SKM-1 treated with dmso at 0.1 percent for 144 hours (cell line): ENCODE data around the gene RAB3A.

Experiments used
- DNase-seq: peaks from one replicate; lab custom pipeline; 2025; ENCODE audit not compliant: unreplicated experiment; lab: John Stamatoyannopoulos, UW

RAB3A gene, protein sequence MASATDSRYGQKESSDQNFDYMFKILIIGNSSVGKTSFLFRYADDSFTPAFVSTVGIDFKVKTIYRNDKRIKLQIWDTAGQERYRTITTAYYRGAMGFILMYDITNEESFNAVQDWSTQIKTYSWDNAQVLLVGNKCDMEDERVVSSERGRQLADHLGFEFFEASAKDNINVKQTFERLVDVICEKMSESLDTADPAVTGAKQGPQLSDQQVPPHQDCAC

DNA sequence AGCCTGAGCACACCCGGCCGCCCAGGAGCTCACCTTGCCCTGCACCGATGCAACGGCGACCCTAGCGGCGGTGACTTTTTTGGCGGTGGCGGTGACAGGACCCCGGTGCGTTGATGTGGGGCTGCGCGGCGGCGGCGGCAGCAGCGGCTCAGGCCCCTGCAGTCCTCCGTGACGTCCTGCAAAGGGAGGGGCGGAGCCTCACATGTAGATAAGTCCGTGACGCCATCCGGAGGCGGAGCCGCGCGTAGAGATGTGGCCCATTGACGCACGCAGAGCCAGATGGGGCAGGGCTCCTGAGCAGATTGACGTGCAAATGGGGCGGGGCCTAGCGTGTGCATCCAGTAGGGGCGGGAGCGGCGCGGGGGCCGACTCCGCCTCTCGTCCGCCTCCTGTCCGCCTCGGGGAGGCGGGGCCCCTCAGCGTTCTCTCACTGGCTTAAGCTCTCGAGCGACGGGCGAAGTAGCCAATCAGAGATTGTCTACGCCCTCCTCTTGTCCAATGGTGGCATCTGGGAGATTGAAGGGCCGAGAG is at the start of gene RAB3A:
Gene RAB3A (minus strand): TSS at position 180 of the 531 bp plus-strand sequence. CDS start 1,302 bp downstream, outside the sequence.
- peak; percentile 99 for DNase-seq

DNA sequence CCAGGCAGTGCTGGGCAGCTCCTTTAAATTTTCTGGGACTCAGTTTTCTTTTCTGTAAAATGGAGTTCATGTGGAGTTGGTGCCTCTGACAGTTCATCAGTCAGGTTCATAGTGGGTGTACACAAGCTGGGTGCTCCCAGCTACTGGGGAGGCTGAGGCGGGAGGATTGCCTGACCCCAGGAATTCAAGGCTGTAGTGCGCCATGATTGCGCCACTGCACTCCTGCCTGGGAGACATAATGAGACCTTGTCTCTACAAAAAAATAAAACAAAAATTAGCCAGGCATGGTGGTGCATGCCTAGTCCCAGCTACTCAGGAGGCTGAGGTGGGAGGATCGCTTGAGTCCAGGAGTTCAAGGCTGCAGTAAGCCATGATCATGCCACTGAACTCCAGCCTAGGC is 49.3 kb upstream of the RAB3A start:
- DNase-seq = no peak

DNA sequence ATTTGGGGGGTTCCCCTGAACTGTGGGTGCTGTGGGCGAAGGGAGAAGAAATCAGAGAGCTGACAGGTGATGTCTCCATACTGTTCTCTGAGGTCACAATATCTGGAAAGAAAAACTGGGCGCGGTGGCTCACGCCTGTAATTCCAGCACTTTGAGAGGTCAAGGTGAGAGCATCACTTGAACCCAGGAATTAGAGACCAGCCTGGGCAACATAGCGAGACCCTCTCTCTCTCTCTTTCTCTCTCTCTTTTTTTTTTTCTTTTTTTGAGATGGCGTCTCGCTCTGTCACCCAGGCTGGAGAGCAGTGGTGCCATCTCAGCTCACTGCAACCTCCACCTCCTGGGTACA is 48.5 kb upstream of the RAB3A start:
- no peak for DNase-seq

DNA sequence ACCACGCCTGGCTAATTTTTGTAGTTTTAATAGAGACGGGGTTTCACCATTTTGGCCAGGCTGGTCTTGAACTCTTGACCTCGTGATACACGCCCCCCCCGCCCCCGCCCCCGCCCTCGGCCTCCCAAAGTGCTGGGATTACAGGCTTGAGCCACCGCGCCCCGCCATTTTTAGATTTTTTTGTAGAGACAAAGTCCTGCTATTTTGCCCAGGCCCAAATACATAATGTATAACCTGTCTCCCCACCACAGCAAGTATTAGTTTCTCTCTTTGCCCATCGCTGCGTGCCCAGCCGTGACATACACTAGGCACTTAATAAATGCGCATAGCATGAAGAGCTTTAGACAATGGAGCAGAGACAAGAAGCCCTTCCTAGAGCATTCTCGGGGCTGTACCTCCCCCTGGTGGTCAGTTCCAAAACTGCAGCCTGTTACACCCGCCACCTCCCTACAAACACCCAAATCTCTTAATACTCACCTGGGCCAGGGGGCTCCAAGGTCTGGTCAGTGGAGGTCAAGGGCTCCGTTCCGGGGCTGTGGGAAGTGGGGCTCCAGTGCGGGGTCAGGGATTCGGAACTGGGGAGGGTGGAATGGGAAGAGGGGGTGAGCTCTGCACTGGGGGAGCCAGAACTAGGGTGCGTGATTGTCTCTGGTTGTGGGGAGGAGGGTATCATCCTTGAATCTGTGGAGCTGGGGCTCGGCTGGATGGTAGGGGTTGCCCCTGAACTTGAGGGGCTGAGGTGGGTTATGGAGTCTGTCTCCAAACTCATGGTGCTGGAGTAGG is 47.9 kb upstream of the RAB3A start:
- peak; percentile 65 for DNase-seq

DNA sequence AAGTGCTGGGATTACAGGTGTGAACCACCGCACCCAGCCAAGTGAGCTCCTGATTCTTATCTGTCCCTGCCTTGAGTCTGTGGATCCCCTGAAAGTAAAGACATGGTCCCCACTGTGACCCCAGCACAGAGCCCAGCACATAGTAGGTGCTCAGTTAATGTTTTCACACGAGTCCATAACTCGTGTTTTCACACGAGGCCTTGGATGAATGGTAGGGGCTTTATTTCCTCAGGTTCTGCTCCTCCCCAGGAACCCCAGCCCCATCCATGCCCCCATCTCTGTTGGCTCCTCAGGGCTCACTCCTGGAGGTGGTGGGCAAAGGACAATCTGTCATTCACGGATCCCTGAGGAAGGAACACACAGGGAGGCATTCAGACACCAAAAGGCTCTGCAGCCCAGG is 46.0 kb upstream of the RAB3A start:
- DNase-seq = no peak

DNA sequence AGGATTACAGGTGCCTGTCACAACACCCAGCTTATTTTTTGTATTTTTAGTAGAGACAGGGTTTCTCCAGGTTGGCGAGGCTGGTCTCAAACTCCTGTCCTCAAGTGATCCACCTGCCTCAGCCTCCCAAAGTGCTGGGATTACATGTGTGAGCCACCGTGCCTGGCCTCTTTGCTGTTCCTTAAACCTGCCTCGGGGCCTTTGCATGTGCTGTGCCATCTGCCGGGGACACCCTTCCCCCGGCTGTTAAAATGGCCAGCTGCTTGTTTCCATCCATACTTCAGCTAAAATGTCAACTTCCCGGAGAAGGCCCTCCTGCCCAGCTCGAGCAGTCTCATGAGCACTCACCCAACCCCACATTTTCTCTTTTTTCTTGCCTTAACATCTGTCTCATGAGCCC is 41.5 kb upstream of the RAB3A start:
- DNase-seq = no peak

DNA sequence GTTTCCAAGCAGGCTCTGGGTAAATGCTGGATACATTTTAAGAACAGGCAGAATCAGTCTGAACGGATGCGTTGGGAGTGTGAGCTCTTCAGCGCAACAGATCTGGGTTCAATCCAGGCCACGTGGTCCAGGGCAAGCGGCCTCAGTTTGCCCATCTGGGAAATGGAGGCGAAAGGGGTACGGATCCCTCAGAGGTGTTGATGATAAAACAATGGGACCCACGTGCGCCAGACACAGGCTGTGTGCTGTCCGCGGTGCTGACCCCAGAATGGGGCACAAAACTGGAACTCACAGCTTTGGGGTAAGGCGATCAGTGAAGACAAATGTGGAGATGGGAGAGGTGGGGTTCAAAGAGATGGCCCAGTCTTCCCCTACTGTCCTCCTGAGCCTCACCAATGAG is 35.5 kb upstream of the RAB3A start:
- no peak for DNase-seq

DNA sequence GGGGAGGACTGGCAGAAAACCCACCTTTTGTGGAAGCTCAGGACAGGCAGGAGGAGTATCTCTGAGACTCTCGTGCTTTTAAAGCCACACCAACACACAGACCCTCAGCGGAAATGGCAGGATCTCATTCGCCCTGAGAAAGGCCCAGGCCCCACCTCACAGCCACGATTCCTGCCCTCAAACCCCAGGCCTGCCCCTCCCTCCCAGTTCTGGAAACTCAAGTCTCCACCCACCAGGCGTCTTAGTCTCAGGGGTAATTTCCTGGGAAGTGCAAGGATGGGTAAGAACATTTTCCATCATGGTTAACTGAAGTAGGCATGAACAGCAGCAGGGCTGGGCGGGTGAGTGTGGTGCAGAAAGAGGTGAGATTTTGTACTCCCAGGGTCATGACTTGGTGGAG is 30.4 kb upstream of the RAB3A start:
- no peak for DNase-seq

DNA sequence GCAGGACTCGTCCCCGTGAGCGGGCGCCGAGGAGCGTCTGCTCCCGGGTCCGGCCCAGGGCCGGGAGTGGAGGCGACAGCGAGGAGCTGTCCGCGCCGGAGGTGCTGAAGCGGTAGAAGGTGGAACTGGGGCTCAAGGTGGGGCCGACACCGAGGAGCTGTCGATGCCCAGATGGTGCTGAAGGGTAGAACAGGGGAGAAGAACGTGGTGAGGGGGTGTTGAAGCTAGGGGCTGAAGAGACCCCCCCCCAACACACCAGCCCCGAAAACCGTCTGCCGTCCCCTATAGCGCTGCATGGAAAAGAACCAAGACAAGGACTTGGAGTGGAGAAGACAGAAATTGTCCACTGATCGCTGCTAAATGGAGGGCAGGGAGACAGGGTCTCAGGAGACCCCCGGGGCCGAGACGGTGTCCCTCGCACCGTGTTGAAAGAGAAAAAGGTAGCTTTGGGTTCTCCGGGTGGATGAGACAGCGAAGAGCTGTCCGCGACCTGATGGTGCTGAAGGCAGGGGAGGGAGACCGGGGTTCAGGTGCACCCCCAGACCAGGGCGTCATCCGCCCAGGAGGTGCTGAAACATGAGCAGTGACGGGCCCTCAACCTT is 29.5 kb upstream of the RAB3A start:
- no peak for DNase-seq

DNA sequence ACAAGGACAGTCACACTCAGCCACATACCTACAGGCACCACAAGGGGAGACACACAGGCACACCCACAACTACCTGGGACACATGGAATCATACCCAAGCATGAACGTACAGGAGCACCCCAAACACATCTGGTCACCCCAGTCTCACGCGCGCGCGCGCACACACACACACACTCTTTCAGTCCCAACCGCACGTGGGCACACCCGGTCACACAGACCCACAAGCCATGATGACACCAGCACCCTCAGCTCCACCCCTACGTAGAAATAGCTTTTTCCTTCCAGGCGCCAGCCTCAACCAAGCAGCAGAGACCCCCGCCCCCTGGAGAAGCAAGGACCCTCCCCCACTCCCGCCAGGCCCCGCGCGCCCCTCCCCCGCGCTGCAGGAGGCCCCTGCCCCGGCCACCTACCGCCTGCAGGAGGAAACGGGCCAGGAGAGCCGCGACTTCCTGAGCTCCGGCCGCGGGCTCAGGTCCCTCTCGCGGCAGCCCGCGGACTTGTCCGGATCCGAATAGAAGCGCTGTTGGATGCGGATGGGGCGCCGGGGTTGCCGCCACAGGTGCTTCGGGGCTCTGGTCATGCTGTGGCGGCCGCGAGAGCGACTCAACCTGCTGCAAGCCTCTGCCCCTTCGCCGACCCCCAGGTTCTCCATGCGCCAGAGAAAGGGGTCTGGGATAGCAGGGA is 28.8 kb upstream of the RAB3A start:
- no peak for DNase-seq

DNA sequence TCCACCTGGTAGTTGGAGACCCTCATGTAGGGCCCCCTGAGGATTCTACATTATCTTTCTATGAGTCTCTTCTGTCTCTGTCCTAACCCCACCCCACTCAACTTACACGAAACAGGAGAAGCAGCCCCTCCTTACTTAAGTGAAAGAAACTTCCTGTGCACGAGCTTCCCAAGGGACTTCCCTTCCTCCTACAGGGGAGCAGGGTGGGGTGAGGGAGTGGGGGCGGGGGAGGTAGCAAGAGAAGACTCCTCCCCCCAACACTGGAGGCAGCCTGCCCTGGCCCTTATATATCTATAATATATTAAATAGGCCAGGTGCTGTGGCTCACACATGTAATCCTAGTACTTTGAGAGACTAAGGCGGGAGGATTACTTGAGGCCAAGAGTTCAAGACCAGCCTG is 27.9 kb upstream of the RAB3A start:
- DNase-seq = no peak

DNA sequence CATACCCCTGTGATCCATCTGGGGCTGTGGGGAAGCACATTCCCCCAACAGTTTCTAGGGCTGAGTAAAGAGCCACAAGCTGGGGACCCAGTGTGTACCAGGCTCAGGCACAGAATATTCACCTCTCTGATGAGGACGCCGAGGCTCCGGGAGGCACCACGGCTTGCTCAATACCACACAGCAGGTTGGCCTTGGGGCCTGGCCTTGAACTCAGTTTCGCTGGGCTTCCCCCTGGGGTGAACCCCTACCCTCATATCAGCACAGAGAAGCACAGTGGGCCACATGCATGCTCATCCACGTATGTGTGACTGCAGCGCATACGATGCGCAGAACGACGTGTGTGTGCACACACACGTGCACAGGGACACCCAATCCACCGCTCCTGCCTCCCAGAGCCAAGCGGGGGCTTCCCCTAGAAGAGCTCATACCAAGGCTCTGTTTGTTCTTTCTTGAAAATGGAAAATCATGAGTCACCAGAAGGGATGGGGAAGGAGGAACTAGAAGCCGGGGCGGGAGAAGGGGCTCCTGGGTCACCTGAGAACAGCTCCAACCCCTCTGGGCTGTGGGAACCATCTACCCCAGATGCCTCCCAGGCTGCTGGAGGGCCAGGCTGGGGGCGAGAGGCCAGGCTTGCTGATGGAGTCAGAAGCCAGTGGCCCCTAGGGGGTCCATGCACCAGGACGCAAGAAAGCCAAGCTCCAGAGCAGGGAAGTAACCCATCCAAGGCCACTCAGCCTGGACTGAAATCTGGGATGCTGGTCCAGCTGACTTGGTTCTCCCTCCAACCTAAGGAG is 27.3 kb upstream of the RAB3A start:
- DNase-seq = no peak

DNA sequence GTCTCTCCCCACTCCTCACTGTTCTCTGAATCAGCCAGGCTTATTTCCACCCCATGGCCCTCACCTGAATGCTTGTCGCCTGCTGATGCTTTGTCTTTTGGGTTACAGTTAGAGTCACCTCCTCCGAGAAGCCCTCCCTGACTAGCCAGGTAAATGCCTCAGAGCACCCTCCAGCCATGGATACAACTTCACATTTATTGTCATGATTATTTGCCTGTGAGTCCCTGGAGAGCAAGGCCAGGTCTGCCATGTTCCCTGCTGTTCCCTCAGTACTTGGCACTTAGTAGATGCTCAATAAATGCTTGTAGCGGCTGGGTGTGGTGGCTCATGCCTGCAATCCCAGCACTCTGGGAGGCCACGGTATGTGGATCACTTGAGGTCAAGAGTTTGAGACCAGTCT is 26.1 kb upstream of the RAB3A start:
- no peak for DNase-seq

DNA sequence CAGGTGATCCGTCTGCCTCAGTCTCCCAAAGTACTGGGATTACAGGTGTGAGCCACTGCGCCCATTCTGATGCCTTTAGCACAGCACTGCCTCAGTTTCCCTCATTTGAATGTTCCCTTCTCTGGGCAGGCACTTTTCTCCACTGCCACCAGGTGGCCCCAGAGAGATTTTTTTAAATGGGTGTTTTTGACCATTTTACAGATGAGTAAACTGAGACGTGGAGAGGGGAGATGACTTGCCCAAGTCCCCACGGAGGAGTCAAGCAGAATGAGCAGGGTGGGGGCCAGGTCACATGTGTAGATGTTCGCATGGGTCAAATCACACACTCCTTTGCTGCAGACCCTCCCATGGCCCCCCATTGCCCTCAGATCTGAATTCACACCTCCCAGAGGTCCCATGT is 25.6 kb upstream of the RAB3A start:
- no peak for DNase-seq

DNA sequence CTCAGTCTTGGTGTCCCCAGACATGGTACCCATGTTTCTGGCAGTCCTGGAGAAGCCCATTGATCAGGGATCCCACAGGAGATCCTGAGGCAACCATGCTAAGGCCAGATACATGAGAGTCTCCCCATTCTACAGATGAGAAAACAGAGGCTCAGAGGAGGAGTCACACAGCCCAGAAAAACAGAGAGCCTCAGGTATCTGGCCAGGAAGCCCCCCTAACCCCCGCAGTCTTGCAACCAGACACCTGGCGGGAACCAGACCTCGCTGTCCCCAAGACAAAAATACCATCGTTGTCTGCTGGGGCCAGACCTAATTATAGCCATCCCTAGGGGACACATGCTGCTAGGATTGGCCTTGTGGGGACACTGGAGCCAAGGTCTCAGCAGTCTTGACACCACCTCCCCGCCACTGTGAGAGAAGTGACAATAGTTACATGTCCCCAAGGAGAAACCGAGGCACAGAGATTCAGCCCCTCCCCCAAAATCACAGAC is 24.0 kb upstream of the RAB3A start:
- no peak for DNase-seq

DNA sequence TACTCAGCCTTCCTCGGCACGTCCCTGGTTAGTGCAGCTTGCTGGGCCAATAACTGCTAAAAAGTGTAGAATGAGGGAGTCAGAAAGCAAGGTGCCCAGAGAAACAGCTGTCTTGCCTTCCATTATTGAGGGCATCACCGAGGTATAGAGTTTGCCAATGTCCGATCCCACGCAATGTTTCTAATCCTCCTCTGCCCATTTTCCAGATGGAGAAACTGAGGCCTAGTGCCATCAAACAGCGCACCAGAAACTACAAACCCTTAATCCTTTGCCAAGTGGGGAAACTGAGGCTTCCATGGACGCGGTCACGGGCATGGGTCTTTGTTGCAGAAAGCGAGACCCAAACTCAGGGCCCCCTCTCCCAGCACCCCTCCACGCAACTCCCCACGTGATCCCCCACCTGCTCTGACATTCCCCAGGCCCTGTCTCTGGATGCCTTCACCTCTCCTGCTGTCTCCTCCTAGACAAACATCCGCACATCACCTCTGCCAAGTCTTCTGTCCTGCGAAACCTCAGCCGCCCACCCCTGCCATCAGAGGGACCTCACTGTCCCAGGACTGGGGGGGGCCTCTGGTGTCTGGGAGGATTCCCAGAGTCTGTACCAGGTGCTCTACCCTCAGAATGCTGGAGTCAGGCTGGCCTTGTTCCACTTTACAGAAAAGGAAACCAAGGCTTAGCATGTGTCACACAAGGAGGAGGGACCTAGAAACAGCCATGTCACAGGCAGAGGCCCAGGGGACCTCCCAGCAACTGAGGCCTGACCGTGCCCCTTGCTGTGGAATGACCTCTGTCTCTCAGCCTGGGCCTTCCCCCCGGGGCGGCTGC is 23.3 kb upstream of the RAB3A start:
- DNase-seq = no peak

DNA sequence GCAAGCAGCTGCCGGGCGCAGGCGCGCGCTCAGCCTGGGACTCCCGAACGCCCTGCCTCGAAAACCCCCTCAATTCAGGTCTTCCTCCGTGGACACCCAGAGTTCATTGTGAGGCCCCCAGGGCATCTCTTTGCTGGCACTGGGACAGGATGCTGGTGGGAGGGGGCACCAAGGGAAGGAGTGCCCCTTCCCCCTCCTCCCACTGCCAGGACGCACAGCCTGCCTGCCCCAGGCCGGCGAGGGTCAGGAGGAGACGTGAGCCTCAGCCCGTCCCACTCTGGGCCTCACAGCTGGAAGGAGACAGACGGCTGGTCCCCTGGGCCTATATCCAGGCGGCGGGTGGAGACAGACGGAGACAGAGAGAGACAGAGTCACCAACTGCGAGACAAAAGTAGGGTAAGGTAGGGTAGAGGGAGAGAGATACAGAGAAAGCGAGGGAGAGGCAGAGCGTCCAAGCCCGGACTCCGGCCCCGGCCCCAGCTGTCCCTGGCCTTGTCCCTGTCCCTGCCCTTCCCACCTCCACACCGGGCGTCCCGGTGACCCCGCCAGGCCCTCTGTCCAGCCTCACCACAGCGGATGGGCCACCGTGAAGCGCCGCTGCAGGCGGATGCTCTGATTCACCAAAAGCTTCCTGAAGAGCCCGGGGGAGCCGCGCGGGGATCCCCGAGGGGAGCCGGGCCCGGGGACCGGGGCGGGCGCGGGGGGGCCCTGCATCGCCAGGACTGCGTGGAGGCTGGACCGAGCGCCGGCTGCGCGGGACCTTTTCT is 22.0 kb upstream of the RAB3A start, which contains the start of gene PDE4C:
Gene PDE4C (minus strand): TSS at position 737 of the 767 bp plus-strand sequence. CDS start 23 bp downstream, at position 714.
- no peak for DNase-seq

DNA sequence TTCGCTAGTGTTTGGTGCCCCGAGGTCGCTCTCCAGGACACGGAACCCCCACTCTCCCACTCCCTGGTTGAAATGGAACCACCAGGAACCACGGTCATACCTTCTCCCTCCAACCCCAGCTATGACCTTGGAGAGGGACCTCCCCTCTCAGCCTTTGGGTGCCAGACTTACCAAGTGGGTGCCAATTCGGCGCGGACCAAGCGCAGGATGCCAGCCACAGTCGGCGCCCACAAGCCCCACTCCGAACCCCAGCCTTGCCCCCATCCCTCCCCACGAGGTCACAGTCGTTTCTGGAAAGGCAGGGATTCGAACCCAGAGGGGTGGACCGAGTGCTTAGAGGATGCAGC is 21.5 kb upstream of the RAB3A start:
- DNase-seq = no peak
